ENCODE data around the gene PGRMC1.

Gene PGRMC1

GRCh38 chrX:119218198-119218597 is 17.9 kb upstream of the PGRMC1 start:
- TF ChIP-seq, protein P1, sequence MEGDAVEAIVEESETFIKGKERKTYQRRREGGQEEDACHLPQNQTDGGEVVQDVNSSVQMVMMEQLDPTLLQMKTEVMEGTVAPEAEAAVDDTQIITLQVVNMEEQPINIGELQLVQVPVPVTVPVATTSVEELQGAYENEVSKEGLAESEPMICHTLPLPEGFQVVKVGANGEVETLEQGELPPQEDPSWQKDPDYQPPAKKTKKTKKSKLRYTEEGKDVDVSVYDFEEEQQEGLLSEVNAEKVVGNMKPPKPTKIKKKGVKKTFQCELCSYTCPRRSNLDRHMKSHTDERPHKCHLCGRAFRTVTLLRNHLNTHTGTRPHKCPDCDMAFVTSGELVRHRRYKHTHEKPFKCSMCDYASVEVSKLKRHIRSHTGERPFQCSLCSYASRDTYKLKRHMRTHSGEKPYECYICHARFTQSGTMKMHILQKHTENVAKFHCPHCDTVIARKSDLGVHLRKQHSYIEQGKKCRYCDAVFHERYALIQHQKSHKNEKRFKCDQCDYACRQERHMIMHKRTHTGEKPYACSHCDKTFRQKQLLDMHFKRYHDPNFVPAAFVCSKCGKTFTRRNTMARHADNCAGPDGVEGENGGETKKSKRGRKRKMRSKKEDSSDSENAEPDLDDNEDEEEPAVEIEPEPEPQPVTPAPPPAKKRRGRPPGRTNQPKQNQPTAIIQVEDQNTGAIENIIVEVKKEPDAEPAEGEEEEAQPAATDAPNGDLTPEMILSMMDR (IDR thresholded peaks at IDR 0.05; ENCODE audit: control insufficient read depth, extremely low read depth, insufficient read depth): peak; percentile 51
- DNase-seq (ENCODE audit: low read depth): no peak
- H3K4me3 ChIP-seq (ENCODE audit: low read depth, low read length): no peak overlapping the region

DNA sequence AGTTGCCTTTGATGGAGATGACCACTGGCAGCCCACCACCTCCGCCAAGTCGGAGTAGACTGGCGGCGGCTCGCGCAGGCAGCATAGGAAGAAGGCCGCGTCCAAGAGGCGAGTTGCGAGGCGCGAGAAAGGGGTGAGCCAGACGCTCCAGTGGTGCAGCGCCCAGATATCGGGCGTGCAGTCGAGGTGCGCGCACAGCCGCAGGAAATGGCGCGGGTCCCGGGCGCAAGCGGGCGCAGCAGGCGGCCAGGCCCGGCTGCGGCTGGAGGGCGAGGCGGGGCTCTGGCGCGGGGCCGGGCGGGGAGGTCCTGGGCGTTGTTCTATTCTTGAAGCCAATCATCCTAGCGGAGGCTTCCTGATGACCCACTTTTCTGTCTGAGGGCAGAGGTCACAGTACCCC is 13.2 kb upstream of the PGRMC1 start:
- TF ChIP-seq, protein P1 (IDR thresholded peaks at IDR 0.05; ENCODE audit: control insufficient read depth, extremely low read depth, insufficient read depth): no peak

GRCh38 chrX:119223783-119224182 is 12.3 kb upstream of the PGRMC1 start:
- no peak for DNase-seq (ENCODE audit: low read depth)
- TF ChIP-seq, protein P1 (IDR thresholded peaks at IDR 0.05; ENCODE audit: control insufficient read depth, extremely low read depth, insufficient read depth): no peak
- H3K4me3 ChIP-seq (ENCODE audit: low read depth, low read length): no peak overlapping the region

More for the DNA sequence above, 13.2 kb upstream of the PGRMC1 start:
- DNase-seq (ENCODE audit: low read depth): no peak
- no peak overlapping the region for H3K4me3 ChIP-seq (ENCODE audit: low read depth, low read length)

- TF ChIP-seq, protein P1 (IDR thresholded peaks at IDR 0.05; ENCODE audit: control insufficient read depth, extremely low read depth, insufficient read depth): no peak
- DNase-seq (ENCODE audit: low read depth): no peak
- H3K4me3 ChIP-seq (ENCODE audit: low read depth, low read length): no peak overlapping the region
Observed at GRCh38 chrX:119226446-119226845, 9.6 kb upstream of the PGRMC1 start.

DNA sequence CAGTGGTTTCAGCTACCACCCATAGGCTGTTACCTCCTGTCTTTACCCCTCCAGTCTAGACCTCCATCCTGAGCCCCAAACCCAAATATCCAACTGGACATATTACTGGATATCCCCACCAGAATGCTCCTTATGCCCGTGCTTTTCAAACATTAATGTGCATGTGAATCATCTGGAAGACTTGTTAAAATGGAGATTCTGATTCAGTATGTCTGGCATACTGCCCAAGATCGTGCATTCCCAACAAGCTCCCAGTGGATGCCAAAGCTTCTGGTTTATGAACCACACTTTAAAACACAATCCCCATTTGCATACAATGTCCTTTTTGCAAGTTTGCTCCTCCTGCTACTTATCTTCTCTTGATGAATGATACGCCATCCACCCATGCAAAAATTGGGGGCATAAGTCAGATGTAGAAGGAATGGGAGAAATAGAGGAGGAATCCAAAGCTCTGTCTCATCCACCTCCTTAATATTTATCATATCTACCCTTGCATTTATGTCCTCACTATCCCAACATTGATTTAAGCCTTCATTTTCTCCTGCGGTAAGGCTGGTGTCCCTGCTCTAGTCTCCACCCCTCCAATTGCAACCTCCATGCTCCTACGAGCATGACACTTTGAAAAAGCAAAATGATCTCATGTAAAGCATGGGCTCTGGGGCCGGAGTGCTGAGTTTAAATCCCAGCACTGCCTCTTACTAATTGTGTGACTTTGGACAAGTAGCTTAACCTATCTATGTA is 7.4 kb upstream of the PGRMC1 start:
- TF ChIP-seq, protein P1 (IDR thresholded peaks at IDR 0.05; ENCODE audit: control insufficient read depth, extremely low read depth, insufficient read depth): no peak
- no peak overlapping the region for H3K4me3 ChIP-seq (ENCODE audit: low read depth, low read length)
- DNase-seq (ENCODE audit: low read depth): no peak

DNA sequence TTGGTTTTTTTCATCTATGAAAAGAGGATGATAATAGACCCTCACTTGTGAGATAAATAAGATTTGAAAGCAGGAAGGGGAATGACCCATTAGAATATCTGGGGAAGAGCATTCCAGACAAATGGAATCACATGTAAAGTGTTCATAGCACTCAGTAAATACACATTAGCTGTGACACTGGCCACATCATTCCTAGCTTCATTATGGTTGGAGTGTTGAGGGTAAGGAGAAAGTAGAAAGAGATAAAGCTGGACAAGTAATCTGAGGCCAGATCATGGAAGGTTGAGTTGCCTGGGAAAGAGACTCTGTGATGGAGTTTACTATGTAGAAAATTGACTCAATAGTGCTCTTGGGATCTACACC is 6.9 kb upstream of the PGRMC1 start:
- no peak overlapping the region for H3K4me3 ChIP-seq (ENCODE audit: low read depth, low read length)
- DNase-seq (ENCODE audit: low read depth): no peak
- TF ChIP-seq, protein P1 (IDR thresholded peaks at IDR 0.05; ENCODE audit: control insufficient read depth, extremely low read depth, insufficient read depth): no peak

GRCh38 chrX:119230850-119231249 is 5.2 kb upstream of the PGRMC1 start:
- TF ChIP-seq, protein P1 (IDR thresholded peaks at IDR 0.05; ENCODE audit: control insufficient read depth, extremely low read depth, insufficient read depth): no peak
- no peak for DNase-seq (ENCODE audit: low read depth)
- no peak overlapping the region for H3K4me3 ChIP-seq (ENCODE audit: low read depth, low read length)
